Uterine smooth muscle cell (primary cell): Measurements from ENCODE around the gene C10orf71. TPM values are rescaled to one million over a fixed set of nuclear protein-coding genes. Genes with fewer than 3 reads are reported as not detected.

Experiments used
- total RNA-seq: library from RNA; depleted of rRNA; stranded (reverse); fragments of >200 nt; gene quantifications from 2 replicates; pipeline ENCODE4 v1.2.3, GENCODE V29; 2014

C10orf71 gene
- total RNA-seq = under 0.01 TPM in 1 of 2 replicates, not detected in the other

GRCh38 chr10:49298983-49299815, at the start of gene C10orf71:
Gene C10orf71, plus strand, starts transcription at chr10:49299170. Its CDS starts 23,376 bp downstream, at chr10:49322546.

Other genes starting within 250 kb of the C10orf71 start
- 1.1 and 2.2 TPM in 2 replicates for gene VSTM4, start 183.6 kb upstream of the C10orf71 start, total RNA-seq
- not detected in 2 replicates for gene FAM170B, start 165.1 kb upstream of the C10orf71 start, total RNA-seq
- gene TMEM273, start 110.8 kb upstream of the C10orf71 start, total RNA-seq = not detected in 2 replicates
- gene DRGX, start 96.9 kb downstream of the C10orf71 start, total RNA-seq = not detected in 2 replicates
- gene ERCC6, start 240.0 kb downstream of the C10orf71 start, total RNA-seq = 12.5 and 18.5 TPM in 2 replicates